Measurements from ENCODE around the gene LTB4R2.

DNA sequence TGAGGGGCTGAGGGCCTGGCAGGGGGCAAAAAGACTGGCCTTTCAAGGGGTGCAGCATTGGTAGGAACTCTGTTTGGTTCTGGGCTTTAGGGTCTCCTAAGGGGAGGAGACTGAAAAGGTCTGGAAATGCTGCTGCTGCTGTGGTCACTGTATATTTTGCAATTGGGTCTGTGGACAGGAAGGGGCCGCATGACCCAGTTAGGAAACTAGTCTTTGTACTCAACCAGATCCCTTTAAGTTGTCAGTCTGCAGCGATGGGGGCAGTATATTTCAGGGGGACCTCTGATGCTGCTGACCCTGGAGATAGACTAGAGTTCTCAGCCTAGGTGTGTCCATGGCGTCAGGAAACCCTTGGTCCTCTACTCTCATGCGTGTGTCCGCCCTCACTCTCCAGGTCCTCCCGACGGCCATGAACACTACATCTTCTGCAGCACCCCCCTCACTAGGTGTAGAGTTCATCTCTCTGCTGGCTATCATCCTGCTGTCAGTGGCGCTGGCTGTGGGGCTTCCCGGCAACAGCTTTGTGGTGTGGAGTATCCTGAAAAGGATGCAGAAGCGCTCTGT is 5.4 kb downstream of the LTB4R2 start:
- TF ChIP-seq, protein P1, sequence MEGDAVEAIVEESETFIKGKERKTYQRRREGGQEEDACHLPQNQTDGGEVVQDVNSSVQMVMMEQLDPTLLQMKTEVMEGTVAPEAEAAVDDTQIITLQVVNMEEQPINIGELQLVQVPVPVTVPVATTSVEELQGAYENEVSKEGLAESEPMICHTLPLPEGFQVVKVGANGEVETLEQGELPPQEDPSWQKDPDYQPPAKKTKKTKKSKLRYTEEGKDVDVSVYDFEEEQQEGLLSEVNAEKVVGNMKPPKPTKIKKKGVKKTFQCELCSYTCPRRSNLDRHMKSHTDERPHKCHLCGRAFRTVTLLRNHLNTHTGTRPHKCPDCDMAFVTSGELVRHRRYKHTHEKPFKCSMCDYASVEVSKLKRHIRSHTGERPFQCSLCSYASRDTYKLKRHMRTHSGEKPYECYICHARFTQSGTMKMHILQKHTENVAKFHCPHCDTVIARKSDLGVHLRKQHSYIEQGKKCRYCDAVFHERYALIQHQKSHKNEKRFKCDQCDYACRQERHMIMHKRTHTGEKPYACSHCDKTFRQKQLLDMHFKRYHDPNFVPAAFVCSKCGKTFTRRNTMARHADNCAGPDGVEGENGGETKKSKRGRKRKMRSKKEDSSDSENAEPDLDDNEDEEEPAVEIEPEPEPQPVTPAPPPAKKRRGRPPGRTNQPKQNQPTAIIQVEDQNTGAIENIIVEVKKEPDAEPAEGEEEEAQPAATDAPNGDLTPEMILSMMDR (IDR thresholded peaks at IDR 0.05): no peak
- no peak for TF ChIP-seq POLR2A (IDR thresholded peaks at IDR 0.05)

Measured in adrenal gland (tissue), 5 donors.